GM20000 (cell line): ENCODE data around the gene REG4.

Experiments used
- DNase-seq: peaks from one replicate; pipeline ENCODE4 v3.0.0; 2012; ENCODE audit warnings: low spot score
- TF ChIP-seq, protein P1 (sequence below): IDR thresholded peaks from 2 replicates; pipeline ENCODE4 v1.5.1; 2012; ENCODE audit warnings: mild to moderate bottlenecking, control low read depth; ENCODE audit errors: extremely low read depth, missing control alignments

REG4 gene

DNA sequence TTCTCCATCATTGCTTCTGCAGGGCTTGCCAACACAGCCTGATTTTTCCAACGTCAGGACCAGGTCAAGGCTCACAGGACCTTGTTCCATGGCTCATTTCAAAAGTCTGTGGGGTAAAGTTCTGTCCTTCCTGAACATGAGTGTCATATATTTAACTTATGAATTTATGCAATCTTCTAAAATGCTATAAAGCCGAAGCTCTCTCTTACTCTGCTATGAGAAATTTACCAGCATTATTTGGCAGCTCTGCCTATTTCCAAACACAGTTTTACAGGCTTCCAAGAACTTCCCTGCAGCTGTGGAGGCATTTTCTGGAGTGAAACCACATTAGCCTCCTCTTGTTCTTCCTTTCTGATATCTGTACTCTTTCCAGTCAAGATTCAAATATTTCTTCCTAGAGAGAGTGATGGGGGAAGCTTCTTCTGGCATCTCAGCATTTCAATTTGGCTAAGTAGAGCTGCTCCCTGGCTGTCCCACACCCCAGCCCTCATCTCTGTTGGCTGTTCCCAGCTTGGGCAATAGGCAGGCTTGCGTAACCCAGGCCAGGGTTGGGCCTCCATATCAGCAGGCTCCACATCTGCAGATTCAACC, 27.0 kb downstream of the REG4 start:
- no peak for DNase-seq
- TF ChIP-seq, protein P1, sequence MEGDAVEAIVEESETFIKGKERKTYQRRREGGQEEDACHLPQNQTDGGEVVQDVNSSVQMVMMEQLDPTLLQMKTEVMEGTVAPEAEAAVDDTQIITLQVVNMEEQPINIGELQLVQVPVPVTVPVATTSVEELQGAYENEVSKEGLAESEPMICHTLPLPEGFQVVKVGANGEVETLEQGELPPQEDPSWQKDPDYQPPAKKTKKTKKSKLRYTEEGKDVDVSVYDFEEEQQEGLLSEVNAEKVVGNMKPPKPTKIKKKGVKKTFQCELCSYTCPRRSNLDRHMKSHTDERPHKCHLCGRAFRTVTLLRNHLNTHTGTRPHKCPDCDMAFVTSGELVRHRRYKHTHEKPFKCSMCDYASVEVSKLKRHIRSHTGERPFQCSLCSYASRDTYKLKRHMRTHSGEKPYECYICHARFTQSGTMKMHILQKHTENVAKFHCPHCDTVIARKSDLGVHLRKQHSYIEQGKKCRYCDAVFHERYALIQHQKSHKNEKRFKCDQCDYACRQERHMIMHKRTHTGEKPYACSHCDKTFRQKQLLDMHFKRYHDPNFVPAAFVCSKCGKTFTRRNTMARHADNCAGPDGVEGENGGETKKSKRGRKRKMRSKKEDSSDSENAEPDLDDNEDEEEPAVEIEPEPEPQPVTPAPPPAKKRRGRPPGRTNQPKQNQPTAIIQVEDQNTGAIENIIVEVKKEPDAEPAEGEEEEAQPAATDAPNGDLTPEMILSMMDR, result no peak

DNA sequence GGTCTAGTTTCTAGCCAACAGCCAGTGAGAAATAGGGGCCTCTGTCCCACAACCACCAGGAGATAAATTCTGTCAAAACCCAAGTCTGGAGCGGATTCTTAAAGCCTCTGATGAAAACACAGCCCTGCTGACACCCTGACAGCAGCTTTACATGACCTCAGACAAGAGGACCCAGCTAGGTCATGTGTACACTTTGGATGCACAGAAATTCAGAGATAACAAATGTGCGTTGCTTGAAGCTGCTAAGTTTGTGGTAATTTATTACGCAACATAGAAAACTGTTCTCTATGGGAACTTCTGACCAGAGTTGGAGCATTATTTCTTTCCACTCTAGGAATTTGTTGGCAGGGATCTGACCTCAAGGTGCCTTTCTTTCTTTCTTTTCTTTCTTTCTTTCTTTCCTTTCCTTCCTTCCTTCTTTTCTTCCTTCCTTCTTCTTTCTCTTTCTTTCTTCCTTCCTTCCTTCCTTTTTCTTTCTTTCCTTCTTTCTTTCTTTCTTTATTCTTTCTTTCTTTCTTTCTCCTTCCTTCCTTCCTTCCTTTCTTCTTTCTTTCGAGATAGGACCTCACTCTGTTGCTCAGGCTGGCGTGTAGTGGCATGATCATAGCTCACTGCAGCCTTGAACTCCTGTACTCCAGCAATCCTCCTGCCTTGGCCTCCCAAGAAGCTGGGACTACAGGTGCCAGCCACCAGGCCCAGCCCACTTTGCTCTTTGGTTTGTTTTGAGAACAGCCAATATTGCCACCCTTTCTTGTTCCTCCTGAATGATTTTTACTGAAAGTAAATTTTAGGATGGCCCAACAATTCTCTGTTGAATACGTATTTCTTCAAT, 27.7 kb downstream of the REG4 start:
- no peak for DNase-seq
- TF ChIP-seq, protein P1, result no peak

DNA sequence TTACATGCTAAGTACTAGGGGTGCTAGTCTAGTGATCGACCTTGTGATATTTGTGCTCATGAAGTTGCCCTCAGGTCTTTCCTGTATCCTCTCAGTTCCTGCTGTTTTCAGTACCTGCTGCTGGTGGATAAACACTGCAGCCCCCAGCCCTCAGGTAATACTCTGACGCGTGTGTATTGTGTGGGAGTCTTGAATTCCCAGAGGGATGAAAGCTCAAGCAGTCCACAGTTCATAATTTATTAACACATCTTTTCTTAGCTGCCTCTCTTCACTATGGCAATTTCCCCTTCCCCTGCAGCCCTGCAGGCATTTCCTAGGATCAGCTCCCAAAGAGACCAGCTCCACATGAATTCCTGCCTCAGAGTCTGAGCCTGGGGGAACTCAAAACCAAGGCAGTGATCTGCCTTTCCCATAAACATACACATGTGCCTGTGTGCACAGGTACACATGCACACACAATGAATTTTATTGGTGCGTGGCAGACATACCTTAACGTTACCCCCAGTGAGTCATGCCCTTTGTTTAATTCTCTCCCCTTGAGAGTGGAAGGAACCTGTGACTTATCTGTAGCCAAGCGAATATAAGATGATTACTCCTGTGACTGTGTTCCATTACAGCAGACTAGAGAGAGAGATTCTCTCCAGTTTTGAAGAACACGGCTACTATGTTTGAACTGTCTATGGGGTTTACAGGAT, 28.5 kb downstream of the REG4 start:
- no peak for DNase-seq
- TF ChIP-seq, protein P1, result no peak

DNA sequence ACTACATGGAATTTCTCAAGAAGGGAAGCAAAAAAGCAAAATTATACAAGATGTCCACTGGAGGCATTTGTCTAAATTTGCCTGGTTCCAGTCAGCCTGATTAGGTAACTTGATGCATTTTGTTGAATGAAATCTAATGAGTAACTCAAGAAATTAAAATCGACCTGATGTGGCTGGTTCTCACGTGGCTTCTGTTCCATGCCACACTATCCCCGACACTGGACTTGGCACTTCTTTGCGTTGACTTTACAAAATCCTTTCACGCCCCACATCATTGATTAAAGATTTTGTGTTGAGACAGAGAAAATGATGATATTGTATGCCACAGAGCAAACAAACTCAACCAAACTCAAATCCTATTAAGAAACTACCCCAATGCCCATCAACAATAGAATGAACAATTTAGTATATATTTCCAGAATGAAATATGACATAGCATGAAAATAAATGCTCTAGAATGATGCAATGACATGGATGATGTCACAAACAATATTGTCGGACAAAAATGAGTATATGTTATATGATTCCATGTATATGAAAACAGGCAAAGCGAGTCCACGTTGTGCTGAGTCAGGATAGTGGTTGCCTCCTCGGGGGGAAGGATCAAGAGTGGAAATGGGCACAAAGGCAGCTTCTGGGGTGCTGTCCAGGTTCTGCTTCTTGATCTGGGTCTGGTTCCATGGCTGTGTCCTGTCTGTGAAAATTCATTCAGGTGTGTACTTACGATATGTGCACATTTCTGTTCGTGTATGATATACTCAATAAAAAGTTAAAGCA, 29.6 kb downstream of the REG4 start:
- no peak for DNase-seq
- TF ChIP-seq, protein P1, result no peak

DNA sequence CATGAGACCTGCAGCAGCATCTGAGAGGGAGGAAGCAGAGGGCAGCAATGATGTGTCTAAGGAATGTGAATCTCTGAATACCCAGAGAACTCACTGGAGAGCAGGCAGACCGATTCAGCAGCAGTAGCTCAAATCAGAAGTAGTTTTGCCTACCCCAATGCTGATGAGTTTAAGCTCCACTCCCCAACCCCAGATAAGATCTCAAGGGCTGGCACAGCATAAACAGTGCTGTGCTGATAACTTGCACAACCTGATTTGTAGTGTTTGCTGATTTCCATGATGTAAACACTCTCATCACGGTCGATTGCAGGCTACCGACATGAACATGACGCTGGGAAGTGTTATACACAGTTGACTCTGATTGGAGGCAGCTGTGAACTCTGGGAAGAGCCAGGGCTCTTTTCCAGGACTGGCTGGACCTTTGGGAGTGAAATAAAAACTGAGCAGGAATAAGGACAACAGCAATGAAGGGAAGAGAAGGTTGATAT, 31.3 kb downstream of the REG4 start:
- no peak for DNase-seq

DNA sequence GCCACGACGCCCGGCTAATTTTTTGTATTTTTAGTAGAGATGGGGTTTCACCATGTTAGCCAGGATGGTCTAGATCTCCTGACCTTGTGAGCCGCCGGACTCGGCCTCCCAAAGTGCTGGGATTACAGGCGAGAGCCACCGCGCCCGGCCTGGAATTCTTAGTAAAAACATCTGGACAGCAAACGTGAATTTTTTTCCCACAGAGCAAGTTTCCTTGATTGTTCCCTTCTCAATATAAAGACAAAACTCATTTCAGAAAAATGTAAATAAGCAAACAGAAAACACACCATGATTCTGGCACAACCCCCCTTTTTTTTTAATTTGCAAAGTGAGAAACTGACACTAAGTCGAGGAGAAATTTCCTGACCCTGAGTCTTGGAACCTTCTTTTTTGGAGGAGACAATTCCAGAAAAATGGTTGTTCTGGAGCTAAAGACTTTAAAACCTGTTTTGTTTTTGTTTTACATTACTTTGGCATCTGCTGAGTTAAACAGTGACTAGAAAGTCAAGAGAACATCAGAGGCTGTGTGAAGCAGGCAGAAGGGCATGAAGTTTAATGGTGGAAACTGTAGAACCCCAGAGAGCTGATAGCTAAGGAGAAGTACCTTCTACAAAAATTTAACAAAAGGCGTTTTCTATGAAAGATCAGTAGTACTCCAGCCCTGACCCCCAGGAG, 32.2 kb downstream of the REG4 start:
- no peak for DNase-seq
- TF ChIP-seq, protein P1, result no peak

More for the DNA sequence above, 31.3 kb downstream of the REG4 start:
- TF ChIP-seq, protein P1, result no peak
